Lower leg skin (tissue), 3 donors: ENCODE measurements around the gene GPR132.

Experiments
- POLR2A ChIP-seq, 2 donors: fragments of 450-650 bp; IDR thresholded peaks; one replicate each; pipeline ENCODE4 v1.6.1; 2016 to 2017; ENCODE audit warnings: antibody characterized with exemption in 2 of 2, mild to moderate bottlenecking in 1 of 2, moderate library complexity in 1 of 2
- TF ChIP-seq, protein P1 (sequence below), 3 donors: fragments of 450-650 bp; IDR thresholded peaks; one replicate each; pipeline ENCODE4 v1.5.1; 2016; ENCODE audit warnings: antibody characterized with exemption in 3 of 3, mild to moderate bottlenecking in 3 of 3, moderate library complexity in 2 of 3

- TF ChIP-seq, protein P1, sequence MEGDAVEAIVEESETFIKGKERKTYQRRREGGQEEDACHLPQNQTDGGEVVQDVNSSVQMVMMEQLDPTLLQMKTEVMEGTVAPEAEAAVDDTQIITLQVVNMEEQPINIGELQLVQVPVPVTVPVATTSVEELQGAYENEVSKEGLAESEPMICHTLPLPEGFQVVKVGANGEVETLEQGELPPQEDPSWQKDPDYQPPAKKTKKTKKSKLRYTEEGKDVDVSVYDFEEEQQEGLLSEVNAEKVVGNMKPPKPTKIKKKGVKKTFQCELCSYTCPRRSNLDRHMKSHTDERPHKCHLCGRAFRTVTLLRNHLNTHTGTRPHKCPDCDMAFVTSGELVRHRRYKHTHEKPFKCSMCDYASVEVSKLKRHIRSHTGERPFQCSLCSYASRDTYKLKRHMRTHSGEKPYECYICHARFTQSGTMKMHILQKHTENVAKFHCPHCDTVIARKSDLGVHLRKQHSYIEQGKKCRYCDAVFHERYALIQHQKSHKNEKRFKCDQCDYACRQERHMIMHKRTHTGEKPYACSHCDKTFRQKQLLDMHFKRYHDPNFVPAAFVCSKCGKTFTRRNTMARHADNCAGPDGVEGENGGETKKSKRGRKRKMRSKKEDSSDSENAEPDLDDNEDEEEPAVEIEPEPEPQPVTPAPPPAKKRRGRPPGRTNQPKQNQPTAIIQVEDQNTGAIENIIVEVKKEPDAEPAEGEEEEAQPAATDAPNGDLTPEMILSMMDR (IDR thresholded peaks at IDR 0.05) = no peak
- TF ChIP-seq POLR2A (IDR thresholded peaks at IDR 0.05) = no peak
Observed at GRCh38 chr14:105062048-105062433, 3.2 kb downstream of the GPR132 start.
